SK-MEL-5 (cell line): ENCODE results near the gene HSD17B4. TPM values are rescaled to one million over a fixed set of nuclear protein-coding genes. Genes with fewer than 3 reads are reported as not detected.
A peak's percentile ranks its signal among the peaks of the same experiment; 100 is the strongest.
"Not testable (repeated sequence)": the region's sequence is repeated elsewhere in the genome, so short reads cannot be mapped to it uniquely, and the experiment has no call there.

ENCODE experiments used
- DNase-seq: peaks from one replicate; pipeline ENCODE4 v3.0.0-alpha.2; 2016; ENCODE audit warnings: low read depth, low spot score
- in situ Hi-C: cut with HindIII; loops from 2 replicates; pipeline ENCODE4 v1.10.0; 2016; ENCODE audit warnings: low sequenced_read_pairs, high pct_unique_total_duplicates, low pct_unique_long_range_greater_than_20kb
- total RNA-seq: library from RNA; depleted of rRNA; stranded (reverse); fragments of >200 nt; shearing (Covaris generic); gene quantifications from 2 replicates; pipeline ENCODE4 v1.2.3, GENCODE V29; 2014

Gene HSD17B4
- total RNA-seq, 1 experiment from 2014 or later = 160 TPM

GRCh38 chr5:119427596-119427995 lies 24.7 kb upstream of the HSD17B4 start:
- DNase-seq = not testable (repeated sequence)

GRCh38 chr5:119428166-119428565 lies 24.1 kb upstream of the HSD17B4 start:
- DNase-seq, in situ Hi-C loops: not testable (repeated sequence)

More at GRCh38 chr5:119427596-119427995, 24.7 kb upstream of the HSD17B4 start:
- in situ Hi-C loops = not testable (repeated sequence)

- DNase-seq, in situ Hi-C loops: not testable (repeated sequence)
Measured at GRCh38 chr5:119428574-119428973, 23.7 kb upstream of the HSD17B4 start.

GRCh38 chr5:119432674-119433237 lies 19.5 kb upstream of the HSD17B4 start:
- in situ Hi-C loops = not testable (repeated sequence)

GRCh38 chr5:119435436-119436132 lies 16.7 kb upstream of the HSD17B4 start:
- in situ Hi-C loops = no loop called here
- peak; percentile 51 for DNase-seq

More at GRCh38 chr5:119432674-119433237, 19.5 kb upstream of the HSD17B4 start:
- DNase-seq = not testable (repeated sequence)

GRCh38 chr5:119437785-119438586 lies 14.3 kb upstream of the HSD17B4 start:
- in situ Hi-C loops, DNase-seq: not testable (repeated sequence)

- in situ Hi-C loops, DNase-seq: not testable (repeated sequence)
Measured at GRCh38 chr5:119438587-119438917, 13.7 kb upstream of the HSD17B4 start.

GRCh38 chr5:119439140-119439631 lies 13.1 kb upstream of the HSD17B4 start:
- DNase-seq = peak; percentile 45

GRCh38 chr5:119439632-119440031 lies 12.7 kb upstream of the HSD17B4 start:
- DNase-seq, in situ Hi-C loops: not testable (repeated sequence)

More at GRCh38 chr5:119439140-119439631, 13.1 kb upstream of the HSD17B4 start:
- in situ Hi-C loops = no loop called here

GRCh38 chr5:119444643-119445042 lies 7.7 kb upstream of the HSD17B4 start:
- DNase-seq, in situ Hi-C loops: not testable (repeated sequence)

GRCh38 chr5:119445544-119445943 lies 6.8 kb upstream of the HSD17B4 start:
- in situ Hi-C loops = no loop called here
- no peak for DNase-seq

- in situ Hi-C loops = no loop called here
- no peak for DNase-seq
Measured at GRCh38 chr5:119449882-119450281, 2.4 kb upstream of the HSD17B4 start.

- in situ Hi-C loops, DNase-seq: not testable (repeated sequence)
Measured at GRCh38 chr5:119450627-119451026, 1.7 kb upstream of the HSD17B4 start.

- in situ Hi-C loops = no loop called here
- peak; percentile 8 for DNase-seq
Measured at GRCh38 chr5:119451561-119451960, 736 bp upstream of the HSD17B4 start.

GRCh38 chr5:119452060-119452372 lies 281 bp upstream of the HSD17B4 start:
- DNase-seq = no peak
- in situ Hi-C loops = no loop called here

GRCh38 chr5:119453040-119453373 lies 710 bp downstream of the HSD17B4 start:
- DNase-seq = peak; percentile 19
- in situ Hi-C loops = no loop called here

- in situ Hi-C loops = no loop called here
- no peak for DNase-seq
Measured at GRCh38 chr5:119454171-119454570, 1.9 kb downstream of the HSD17B4 start.

GRCh38 chr5:119458911-119459632 lies 6.8 kb downstream of the HSD17B4 start:
- no peak for DNase-seq
- in situ Hi-C loops = no loop called here
